Measurements from ENCODE around the gene MMP7. TPM values are rescaled to one million over a fixed set of nuclear protein-coding genes. Genes with fewer than 3 reads are reported as not detected.

Gene MMP7
- total and polyA plus RNA-seq, 4 donors, result 0.99 to 1.8 (median 1.4) TPM; not detected in 1

- no peaks in the 10 kb centered on the region for H3K27me3 ChIP-seq (ENCODE audit: control insufficient read depth in 4 of 4, insufficient read depth in 4 of 4, low read length in 3 of 4)
- H3K4me3 ChIP-seq (ENCODE audit: low read depth in 1 of 3, low read length in 3 of 3), result no peak overlapping the region
- TF ChIP-seq SP1 (IDR thresholded peaks at IDR 0.05), result peak; percentile 14
- TF ChIP-seq RXRA (IDR thresholded peaks at IDR 0.05), result peak in 1 of 2 donors; percentile 44
- no peak for TF ChIP-seq FOXA1 (IDR thresholded peaks at IDR 0.05)
- no peak for TF ChIP-seq ZBTB33 (IDR thresholded peaks at IDR 0.05)
- peak; percentile 61 for TF ChIP-seq ATF3 (IDR thresholded peaks at IDR 0.05)
- TF ChIP-seq YY1 (IDR thresholded peaks at IDR 0.05), result peak; percentile 11
- TF ChIP-seq MAX (IDR thresholded peaks at IDR 0.05), result no peak
- TF ChIP-seq NR2F2 (IDR thresholded peaks at IDR 0.05), result no peak
- TF ChIP-seq REST (IDR thresholded peaks at IDR 0.05), result peak; percentile 36
- no peak for TF ChIP-seq FOXA2 (IDR thresholded peaks at IDR 0.05)
- peak; percentile 47 to 53 for TF ChIP-seq HNF4A (conservative IDR thresholded peaks at IDR 0.05)
- no peak for TF ChIP-seq GABPA (IDR thresholded peaks at IDR 0.05 in 1 of 2, conservative IDR thresholded peaks at IDR 0.05 in 1 of 2)
- TF ChIP-seq EGR1 (IDR thresholded peaks at IDR 0.05; ENCODE audit: low read depth in 2 of 2), result no peak
- peak in 1 of 2 donors; percentile 36 for TF ChIP-seq JUND (IDR thresholded peaks at IDR 0.05)
- no peaks in the 10 kb centered on the region for H3K9me3 ChIP-seq (ENCODE audit: control insufficient read depth in 4 of 4, low read length in 3 of 4)
- H3K27ac ChIP-seq (ENCODE audit: low read depth in 1 of 2, low read length in 2 of 2), result peak overlapping the region; percentile 84 to 89
- peaks cover 5 to 19% (median 13%) of the 10 kb centered on the region in 4 donors for H3K4me1 ChIP-seq (ENCODE audit: control insufficient read depth in 4 of 4, insufficient read depth in 4 of 4, low read length in 3 of 4)
- DNase-seq (ENCODE audit: low spot score), result no peak
- no peaks in the 10 kb centered on the region for H3K36me3 ChIP-seq (ENCODE audit: control insufficient read depth in 4 of 4, insufficient read depth in 3 of 4, low read depth in 1 of 4, low read length in 3 of 4)
- H3K9ac ChIP-seq (ENCODE audit: low read depth in 1 of 2, low read length in 2 of 2), result peak overlapping the region; percentile 19 to 45
- WGBS, result 26% methylated on average over 1 of the region's 1 CpG
These were observed 54.5 kb downstream of the MMP7 start for GRCh38 chr11:102476069-102476468.

- H3K4me1 ChIP-seq (ENCODE audit: control insufficient read depth in 4 of 4, insufficient read depth in 4 of 4, low read length in 3 of 4), result peaks cover 5 to 19% (median 13%) of the 10 kb centered on the region in 4 donors
- WGBS, result 92% methylated on average over 5 of the region's 5 CpGs
- no peaks in the 10 kb centered on the region for H3K27me3 ChIP-seq (ENCODE audit: control insufficient read depth in 4 of 4, insufficient read depth in 4 of 4, low read length in 3 of 4)
- no peak overlapping the region for H3K9ac ChIP-seq (ENCODE audit: low read depth in 1 of 2, low read length in 2 of 2)
- no peaks in the 10 kb centered on the region for H3K36me3 ChIP-seq (ENCODE audit: control insufficient read depth in 4 of 4, insufficient read depth in 3 of 4, low read depth in 1 of 4, low read length in 3 of 4)
- DNase-seq (ENCODE audit: low spot score), result no peak
- TF ChIP-seq ATF3 (IDR thresholded peaks at IDR 0.05) (no peak), HNF4A (conservative IDR thresholded peaks at IDR 0.05) (no peak), MAX (IDR thresholded peaks at IDR 0.05) (no peak)
- H3K4me3 ChIP-seq (ENCODE audit: low read depth in 1 of 3, low read length in 3 of 3), result no peak overlapping the region
- no peaks in the 10 kb centered on the region for H3K9me3 ChIP-seq (ENCODE audit: control insufficient read depth in 4 of 4, low read length in 3 of 4)
- no peak overlapping the region for H3K27ac ChIP-seq (ENCODE audit: low read depth in 1 of 2, low read length in 2 of 2)
These were observed 57.0 kb downstream of the MMP7 start for GRCh38 chr11:102473543-102473942.
